Tibial nerve (tissue), 4 donors: ENCODE measurements around the gene KRT80.

Experiments used
- CTCF ChIP-seq, 5 experiments: fragments of 200-600 bp in 3 of 5; fragments of 450-650 bp in 2 of 5; sonication (generic) in 3 of 5; IDR thresholded peaks; one replicate each; pipeline ENCODE4 v1.5.1; 2016 to 2019; ENCODE audit warnings: antibody characterized with exemption in 5 of 5, mild to moderate bottlenecking in 3 of 5, moderate library complexity in 2 of 5
- EP300 ChIP-seq, 2 donors: sonication (generic); formaldehyde crosslinking; IDR thresholded peaks; one replicate each; pipeline ENCODE4 v1.6.1; 2017; ENCODE audit warnings: antibody characterized with exemption in 2 of 2, mild to moderate bottlenecking in 1 of 2
- POLR2A ChIP-seq, 2 donors: fragments of 450-650 bp; IDR thresholded peaks; one replicate each; pipeline ENCODE4 v1.6.1; 2017; ENCODE audit warnings: antibody characterized with exemption in 2 of 2, mild to moderate bottlenecking in 2 of 2, moderate library complexity in 2 of 2

- TF ChIP-seq EP300 (IDR thresholded peaks at IDR 0.05) (no peak), POLR2A (IDR thresholded peaks at IDR 0.05) (no peak), CTCF (IDR thresholded peaks at IDR 0.05) (no peak)
These were observed 41.8 kb upstream of the KRT80 start for GRCh38 chr12:52233462-52234207.
